ENCODE results near the gene DGKH.

DNA sequence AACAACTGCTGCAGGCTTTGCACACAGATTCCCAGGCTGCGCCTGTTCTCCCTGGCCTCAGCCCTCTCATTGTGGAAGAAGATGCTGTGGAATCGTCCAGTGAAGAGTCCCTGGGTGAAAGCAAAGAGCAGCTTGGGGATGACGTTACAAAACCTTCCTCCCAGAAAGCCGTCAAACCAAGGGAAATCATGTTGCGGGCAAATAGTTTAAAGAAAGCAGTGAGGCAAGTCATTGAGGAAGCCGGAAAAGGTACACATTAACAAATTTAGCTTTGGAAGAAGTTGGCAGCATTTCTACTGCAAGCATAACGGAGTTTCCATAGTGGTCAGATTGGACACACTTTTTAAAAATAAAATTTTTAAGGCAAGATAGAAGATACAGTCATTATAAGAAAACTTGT lies 140.6 kb downstream of the DGKH start:
- TF ChIP-seq, protein P1, sequence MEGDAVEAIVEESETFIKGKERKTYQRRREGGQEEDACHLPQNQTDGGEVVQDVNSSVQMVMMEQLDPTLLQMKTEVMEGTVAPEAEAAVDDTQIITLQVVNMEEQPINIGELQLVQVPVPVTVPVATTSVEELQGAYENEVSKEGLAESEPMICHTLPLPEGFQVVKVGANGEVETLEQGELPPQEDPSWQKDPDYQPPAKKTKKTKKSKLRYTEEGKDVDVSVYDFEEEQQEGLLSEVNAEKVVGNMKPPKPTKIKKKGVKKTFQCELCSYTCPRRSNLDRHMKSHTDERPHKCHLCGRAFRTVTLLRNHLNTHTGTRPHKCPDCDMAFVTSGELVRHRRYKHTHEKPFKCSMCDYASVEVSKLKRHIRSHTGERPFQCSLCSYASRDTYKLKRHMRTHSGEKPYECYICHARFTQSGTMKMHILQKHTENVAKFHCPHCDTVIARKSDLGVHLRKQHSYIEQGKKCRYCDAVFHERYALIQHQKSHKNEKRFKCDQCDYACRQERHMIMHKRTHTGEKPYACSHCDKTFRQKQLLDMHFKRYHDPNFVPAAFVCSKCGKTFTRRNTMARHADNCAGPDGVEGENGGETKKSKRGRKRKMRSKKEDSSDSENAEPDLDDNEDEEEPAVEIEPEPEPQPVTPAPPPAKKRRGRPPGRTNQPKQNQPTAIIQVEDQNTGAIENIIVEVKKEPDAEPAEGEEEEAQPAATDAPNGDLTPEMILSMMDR (IDR thresholded peaks at IDR 0.05) = no peak
- no peak for TF ChIP-seq POLR2A (IDR thresholded peaks at IDR 0.05; ENCODE audit: low read depth)

All from esophagus muscularis mucosa (tissue), 3 donors.